Medulla oblongata (tissue), 1 donor: ENCODE measurements around the gene NIPAL1.
"Not testable (repeated sequence)": the region's sequence is repeated elsewhere in the genome, so short reads cannot be mapped to it uniquely, and the experiment has no call there.

Source experiments
- DNase-seq: peaks from one replicate; pipeline ENCODE4 v3.0.0-alpha.2; 2015; ENCODE audit errors: extremely low spot score

The NIPAL1 gene

GRCh38 chr4:48016141-48017107, at the start of gene NIPAL1, which contains the start of gene CNGA1:
NIPAL1 (plus strand) TSS chr4:48016772; CDS start chr4:48016840, 68 bp downstream.
CNGA1 (minus strand) TSS chr4:48016681; CDS start chr4:47952689, 63,992 bp downstream.
- peak; percentile 61 for DNase-seq

DNA sequence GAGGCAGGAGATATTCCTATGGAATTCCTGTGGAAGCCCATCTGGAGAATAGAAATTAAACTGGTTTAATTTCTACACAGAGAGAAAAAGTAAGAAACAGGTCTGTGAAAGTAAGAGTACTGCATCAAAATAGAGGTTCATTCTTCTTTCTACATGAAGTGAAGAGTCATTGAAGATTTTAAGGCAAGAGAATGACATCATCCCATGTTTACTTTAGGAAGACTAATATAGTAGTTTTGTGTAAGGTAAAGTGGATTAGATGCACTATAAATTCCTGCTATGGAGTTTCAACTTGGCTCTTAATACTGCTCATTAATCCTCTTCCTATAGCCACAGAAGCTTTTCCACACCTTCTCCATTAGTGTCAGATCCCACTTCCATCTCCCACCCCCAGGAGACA, 47.7 kb upstream of the NIPAL1 start:
- no peak for DNase-seq

DNA sequence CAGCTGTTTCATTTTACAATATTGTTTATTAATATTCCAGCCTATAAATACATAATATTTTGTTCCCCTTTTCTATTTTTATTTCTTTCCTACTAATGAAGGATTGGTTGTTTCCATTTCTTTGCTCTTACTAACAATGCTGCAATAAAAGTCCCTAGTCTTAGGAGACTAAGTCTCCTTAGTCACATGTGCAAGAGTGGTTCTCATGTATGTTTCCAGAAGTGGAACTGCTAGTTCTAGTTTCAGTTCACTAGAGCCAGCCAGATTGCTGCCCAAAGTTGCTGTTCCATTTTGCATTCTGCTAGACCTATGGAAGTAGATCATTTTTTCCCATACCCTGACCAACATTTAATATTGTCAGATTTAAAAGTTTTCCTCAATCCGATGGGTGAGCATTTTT, 44.4 kb upstream of the NIPAL1 start:
- peak; percentile 67 for DNase-seq

DNA sequence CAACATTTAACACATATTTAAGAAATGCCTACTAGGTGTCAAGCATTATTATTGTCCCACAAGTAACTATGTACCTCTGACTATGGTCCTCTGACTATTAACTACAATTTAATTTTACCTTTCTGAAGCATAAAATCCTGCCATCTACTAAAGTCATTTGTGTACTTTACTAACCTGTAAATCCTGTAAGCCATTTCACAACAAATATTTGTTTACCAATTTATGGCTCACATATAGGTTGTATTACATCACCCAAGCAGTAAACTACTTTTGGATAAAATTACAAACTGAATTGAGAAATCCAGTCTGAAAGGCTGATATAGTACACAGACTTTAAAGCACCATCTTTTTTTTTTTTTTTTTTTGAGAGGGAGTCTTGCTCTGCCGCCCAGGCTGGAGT, 43.9 kb upstream of the NIPAL1 start:
- no peak for DNase-seq

DNA sequence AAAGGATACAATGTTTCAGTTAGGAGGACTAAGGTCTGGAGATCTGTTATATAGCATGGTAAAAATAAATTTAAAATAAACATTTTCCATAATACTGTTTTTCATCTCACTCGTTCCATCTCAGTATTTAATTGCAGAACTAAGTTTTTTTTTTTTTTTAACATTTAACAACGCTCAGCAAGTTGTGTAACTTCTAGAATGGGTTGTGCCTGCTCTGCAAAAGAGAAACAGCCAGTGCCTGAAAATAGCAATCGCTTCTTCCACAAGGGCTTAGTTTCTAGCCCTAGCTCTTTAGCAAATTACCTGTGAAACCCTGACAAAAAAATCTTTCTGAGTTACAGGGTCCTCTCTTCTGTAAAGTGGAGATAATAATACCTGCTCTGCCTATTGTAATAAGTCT, 42.0 kb upstream of the NIPAL1 start:
- peak; percentile 40 for DNase-seq

DNA sequence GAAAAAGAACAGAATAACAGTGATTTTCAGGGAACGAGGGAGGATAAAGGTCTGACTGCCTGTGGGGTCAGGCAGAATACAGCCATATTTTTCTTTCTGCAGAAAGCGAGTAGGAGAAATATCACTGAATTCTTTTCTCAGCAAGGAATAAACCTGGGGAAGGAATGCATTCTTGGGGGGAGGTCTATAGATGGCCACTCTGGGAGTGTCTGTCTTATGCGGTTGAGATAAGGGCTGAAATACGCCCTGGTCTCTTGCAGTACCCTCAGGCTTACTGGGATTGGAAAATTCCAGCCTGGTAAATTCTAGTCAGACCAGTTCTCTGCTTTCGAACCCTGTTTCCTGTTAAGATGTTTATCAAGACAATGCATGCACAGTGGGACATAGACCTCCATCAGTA, 26.4 kb upstream of the NIPAL1 start:
- no peak for DNase-seq

- not testable (repeated sequence) for DNase-seq
Observed at GRCh38 chr4:47992475-47992874, 24.1 kb upstream of the NIPAL1 start.

- no peak for DNase-seq
Observed at GRCh38 chr4:47996021-47996420, 20.6 kb upstream of the NIPAL1 start.

- DNase-seq, result no peak
Observed at GRCh38 chr4:48002267-48002666, 14.3 kb upstream of the NIPAL1 start.

GRCh38 chr4:48003568-48003967, 13.0 kb upstream of the NIPAL1 start:
- DNase-seq, result not testable (repeated sequence)

DNA sequence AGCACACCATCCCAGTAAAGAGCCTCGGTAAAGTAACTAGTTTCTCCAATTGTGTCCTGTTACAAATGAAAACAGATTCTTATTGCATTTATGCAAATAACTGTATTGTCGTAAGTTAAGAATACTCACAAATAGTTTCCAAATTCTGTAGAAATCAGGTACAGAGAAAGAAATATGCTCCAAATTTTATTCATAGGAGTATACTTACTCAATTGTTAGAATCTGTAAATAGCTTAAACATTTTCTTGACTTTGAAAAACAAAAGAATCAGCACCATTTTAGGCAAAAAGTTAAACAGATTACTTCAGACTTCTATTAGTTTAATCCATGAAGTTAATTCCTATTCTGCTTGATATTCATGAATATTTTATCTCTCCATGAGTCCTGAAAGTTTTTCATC, 10.8 kb upstream of the NIPAL1 start:
- DNase-seq, result no peak

- no peak for DNase-seq
Observed at GRCh38 chr4:48008021-48008596, 8.5 kb upstream of the NIPAL1 start.

GRCh38 chr4:48010906-48011305, 5.7 kb upstream of the NIPAL1 start:
- DNase-seq, result not testable (repeated sequence)

DNA sequence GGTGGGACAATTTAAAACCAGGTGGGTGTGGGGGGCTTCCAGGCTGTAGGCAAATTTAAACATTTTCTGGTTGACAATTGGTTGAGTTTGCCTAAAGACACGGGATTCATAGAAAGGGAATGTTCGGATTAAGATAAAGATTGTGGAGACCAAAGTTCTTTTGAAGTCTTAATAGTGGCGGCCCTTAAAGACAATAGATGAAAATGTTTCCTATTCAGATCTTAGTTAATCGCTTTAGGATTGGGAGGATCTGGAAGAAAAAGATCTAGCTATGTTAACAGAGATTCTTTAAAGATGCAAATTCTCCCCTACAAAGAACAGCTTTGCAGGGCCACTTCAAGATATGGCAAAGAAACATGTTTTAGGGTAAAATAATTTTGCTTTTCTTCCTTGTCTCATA, 4.8 kb upstream of the NIPAL1 start:
- DNase-seq, result no peak

DNA sequence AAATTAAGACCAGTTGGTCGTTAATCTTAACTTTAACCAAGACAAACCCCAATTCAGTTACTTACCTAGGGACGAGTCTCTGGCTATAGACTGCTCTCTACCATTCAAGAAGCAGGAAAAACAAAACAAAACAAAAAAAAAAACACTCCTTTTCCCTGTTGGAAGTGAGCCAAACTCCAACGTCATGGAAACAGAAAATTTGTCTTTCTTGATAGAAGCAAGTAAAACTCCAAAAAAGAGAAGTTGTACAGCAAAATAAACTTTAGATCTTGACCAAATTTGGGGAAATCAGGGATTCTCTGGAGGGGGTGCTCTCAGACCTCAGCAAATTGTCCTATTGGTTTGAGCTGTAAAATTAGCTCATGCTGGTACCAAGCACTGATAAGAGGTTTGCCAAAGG, 3.7 kb upstream of the NIPAL1 start:
- DNase-seq, result peak; percentile 62

- DNase-seq, result no peak
Observed at GRCh38 chr4:48015216-48015615, 1.4 kb upstream of the NIPAL1 start.

GRCh38 chr4:48015678-48016077, 894 bp upstream of the NIPAL1 start:
- no peak for DNase-seq

- no peak for DNase-seq
Observed at GRCh38 chr4:48017108-48017571, 568 bp downstream of the NIPAL1 start.

DNA sequence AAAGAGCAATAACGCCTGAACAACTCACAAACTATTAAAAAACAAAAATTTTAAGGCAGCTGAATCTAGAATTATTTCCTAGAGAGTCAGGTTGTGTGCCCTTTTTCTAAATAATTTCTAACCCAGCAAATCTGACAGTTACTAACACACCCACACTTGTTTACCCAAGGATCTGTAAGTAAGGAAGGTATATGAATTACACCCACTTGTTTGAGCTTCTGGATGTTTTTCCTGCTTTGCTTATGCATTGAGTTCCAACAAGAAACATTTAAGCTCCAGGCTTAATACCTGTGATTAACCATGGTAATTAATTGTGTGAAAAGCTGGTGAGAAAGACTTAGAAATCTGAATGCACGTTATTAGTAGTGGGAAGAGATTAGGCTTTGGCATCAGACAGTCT, 1.5 kb downstream of the NIPAL1 start:
- DNase-seq, result no peak

- DNase-seq, result no peak
Observed at GRCh38 chr4:48021100-48021499, 4.5 kb downstream of the NIPAL1 start.

- DNase-seq, result no peak
Observed at GRCh38 chr4:48022192-48022799, 5.7 kb downstream of the NIPAL1 start.

DNA sequence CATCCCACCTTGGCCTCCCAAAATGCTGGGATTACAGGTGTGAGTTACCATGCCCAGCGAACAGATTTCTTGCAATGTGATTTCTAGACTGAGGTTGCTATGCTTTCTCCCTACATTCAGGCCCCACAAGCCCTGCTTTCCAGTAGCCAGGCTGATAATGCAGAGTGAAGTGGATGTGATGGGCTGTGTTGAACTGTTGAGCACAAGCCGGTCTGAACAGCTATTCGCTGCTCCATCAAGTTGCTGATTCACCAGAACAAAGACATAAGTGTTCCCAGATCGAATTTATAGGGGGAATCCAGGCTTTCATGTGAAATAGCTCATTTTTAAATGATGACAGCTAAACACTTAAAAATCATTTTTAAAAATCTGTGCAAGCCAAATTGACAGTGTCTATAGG, 8.0 kb downstream of the NIPAL1 start:
- DNase-seq, result no peak
